ENCODE results near the gene ATG5.

The ATG5 gene

DNA sequence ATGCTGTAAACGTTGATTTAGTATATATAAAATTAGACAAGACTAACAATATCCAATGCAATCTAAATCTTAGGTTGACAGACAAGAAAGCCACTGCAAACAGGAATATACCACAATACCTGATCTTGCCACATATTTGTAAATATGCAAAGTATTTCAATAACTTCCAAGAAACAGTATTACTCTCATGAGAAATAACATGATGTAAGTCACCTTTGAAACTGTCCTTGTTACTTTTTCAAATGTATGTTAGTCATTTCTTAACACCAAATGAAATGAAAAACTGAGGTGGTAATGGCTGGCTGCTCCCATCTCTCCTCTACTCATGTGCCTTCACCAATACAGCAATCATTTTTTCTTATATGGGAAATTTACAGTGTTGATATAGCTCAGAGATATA is 118.7 kb downstream of the ATG5 start:
- DNase-seq: no peak
- TF ChIP-seq GATA1 (IDR thresholded peaks at IDR 0.05; ENCODE audit: low read depth, low read length) (no peak), POLR2A (IDR thresholded peaks at IDR 0.05; ENCODE audit: low read length) (no peak)

DNA sequence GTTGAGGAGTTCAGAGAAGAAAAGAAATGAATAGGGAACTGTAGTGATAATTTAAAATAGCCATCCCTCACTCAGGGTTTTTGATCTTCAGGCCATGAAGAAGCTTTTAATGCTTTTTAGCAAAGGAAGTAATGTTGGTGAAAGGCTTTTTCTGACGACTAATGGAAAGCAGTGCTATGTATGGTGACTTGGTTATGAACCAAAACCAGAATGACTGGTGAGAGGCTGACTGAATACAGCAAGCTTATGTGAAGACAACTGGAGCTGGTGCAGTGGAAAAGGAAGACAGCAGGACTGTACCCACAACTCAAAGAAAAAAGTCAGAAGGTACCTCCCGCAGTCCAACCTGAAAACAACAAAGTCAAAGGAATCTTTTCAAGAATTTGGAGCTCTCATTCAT is 120.6 kb downstream of the ATG5 start:
- no peak for TF ChIP-seq POLR2A (IDR thresholded peaks at IDR 0.05; ENCODE audit: low read length)
- TF ChIP-seq GATA1 (IDR thresholded peaks at IDR 0.05; ENCODE audit: low read depth, low read length): no peak
- no peak for DNase-seq

DNA sequence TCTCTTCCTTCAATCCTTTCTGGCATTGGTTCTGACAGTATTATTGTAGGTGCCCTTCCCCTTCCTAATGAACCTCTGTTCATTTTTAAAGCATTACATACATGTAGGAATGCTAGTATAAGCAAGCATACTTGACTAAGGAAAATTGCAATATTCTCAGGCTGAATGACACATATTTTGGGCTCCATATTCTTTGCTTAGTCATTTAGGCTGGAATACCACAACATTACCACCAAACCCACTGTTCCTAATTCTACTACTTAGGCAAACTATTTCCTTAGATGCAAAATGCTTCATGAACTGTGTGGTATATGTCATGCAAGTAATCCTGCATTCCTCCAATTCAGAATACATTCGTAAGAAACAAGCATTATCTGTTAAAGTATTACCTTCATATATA is 125.6 kb downstream of the ATG5 start:
- no peak for DNase-seq
- TF ChIP-seq POLR2A (IDR thresholded peaks at IDR 0.05; ENCODE audit: low read length) (no peak), GATA1 (IDR thresholded peaks at IDR 0.05; ENCODE audit: low read depth, low read length) (no peak)

DNA sequence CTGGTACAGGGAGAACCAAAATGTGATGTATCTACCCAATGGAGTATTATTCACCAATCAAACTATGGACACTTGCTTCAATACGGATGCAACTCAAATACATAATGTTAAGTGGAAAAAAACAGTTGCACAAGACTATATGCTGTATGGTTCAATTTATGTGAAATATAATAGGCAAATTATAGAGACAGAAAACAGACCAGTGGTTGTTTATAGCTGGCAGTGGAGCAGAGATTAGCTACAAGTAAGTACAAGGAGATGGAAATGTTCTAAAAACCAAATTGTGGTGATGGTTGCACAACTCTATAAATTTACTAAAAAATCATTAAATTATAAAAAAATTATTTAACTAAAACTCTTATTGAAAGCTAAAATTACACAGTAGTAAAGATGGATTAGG is 126.2 kb downstream of the ATG5 start:
- no peak for TF ChIP-seq POLR2A (IDR thresholded peaks at IDR 0.05; ENCODE audit: low read length)
- no peak for TF ChIP-seq GATA1 (IDR thresholded peaks at IDR 0.05; ENCODE audit: low read depth, low read length)
- DNase-seq: no peak

DNA sequence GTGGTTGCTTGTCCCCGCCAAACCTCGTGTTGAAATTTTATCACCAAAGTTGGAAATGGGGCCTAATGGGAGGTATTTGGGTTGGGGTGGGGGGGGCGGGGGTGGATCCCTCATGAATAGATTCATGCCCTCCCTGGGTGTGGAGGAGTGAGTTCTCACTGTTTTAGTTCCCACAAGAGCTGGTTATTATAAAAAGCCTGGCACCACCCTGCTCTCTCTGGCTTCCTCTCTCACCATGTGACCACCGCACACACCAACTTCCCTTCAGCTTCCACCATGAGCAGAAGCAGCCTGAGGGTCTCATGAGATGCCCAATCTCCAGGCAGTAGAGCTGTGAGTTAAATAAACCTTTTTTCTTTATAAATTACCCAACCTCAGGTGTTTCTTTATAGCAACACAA is 128.1 kb downstream of the ATG5 start:
- no peak for DNase-seq
- TF ChIP-seq GATA1 (IDR thresholded peaks at IDR 0.05; ENCODE audit: low read depth, low read length) (no peak), POLR2A (IDR thresholded peaks at IDR 0.05; ENCODE audit: low read length) (no peak)

DNA sequence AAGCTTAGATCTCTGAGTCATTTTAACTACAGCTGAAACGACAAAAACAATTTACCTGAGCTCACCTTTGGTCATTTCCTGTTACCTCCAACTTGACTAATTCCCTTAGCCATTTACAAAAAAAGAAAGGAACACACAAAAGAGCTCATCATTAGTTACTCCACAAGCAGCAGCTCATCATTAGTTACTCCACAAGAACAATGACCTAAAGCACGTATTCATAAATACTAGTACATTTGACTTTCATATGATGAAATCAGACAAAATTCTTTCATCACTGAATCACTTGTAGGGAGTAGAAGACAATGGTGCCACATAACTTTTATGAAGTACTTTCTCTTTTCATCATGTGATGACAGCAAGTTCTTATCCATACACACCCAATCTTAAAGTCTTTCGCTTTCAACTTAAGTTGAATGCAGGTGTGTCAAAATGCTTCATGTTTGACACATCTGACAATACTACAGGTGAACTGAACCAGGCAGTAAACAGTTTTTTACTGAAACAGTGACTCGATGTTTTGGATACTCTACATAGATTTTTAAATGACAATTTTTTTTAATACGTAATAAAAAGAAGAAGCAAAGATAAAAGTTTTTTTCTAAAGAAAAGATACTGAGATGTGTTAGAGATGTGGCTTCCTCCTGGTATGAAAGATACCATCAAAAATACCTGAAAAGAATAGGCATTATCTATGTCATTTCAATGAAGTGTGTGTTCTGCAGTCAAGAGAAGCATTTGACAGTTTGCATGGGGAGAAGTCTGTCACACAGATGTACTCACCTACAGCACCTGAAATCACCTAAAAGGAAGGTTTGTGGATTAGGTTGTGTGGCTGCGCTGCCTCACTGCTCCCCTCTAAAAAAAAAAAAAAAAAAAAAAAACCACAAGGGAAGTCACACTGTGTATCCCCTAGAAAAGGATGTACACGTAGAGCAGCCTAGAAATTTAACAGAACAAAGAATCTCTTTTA is 130.3 kb downstream of the ATG5 start:
- peak in 1 of 2 experiments; percentile 29 for DNase-seq
- TF ChIP-seq POLR2A (IDR thresholded peaks at IDR 0.05; ENCODE audit: low read length): no peak
- no peak for TF ChIP-seq GATA1 (IDR thresholded peaks at IDR 0.05; ENCODE audit: low read depth, low read length)

DNA sequence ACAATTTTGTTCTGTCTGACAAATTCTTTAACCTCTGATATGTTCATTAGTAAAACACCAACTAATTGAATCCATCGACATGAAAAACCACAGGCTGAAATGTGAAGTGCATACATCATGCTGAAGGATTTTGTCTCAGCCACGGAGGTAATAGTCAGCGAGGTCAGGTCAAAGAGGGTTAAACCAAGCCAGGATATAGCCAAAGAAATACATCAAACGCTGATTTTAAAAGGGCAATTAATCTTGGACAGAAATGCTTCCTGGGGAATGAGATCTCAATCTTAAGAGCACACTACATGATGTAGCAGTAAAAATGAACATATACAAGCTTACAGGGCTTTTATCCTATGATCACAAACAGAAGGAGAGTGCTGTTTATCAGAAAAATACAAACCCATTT is 132.7 kb downstream of the ATG5 start:
- DNase-seq: peak in 1 of 2 experiments; percentile 14
- TF ChIP-seq POLR2A (IDR thresholded peaks at IDR 0.05; ENCODE audit: low read length): no peak
- no peak for TF ChIP-seq GATA1 (IDR thresholded peaks at IDR 0.05; ENCODE audit: low read depth, low read length)

DNA sequence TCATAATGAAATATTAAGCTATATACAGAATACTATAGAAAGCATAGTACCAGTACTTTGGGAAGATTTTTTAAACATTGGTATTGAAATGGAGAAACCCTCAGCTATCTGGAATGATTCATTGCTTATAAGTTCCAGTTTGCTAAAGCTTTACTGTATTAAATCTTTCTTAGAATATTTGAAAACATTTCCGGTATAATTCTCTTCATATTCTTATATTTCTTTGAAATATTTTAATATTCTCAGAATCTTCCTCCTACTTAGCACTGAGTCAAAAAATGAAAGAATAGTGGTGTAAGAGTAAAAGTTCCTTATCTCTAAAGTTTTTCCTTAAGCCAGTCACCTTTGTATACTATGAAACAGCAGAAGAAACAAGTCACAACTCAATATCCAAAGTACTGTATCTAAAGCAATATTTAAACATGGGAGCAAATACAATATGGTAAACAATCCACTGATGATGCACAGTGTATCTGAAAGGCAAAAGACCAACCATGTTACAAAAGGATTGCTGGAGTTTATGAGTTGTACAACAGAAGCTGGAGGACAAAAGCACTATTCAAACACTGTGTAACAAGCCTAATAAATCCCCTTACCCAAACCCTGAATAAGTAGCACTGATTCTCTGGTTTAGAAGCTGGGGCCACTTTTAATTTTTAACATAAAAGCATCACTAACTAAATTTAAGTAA is 137.3 kb downstream of the ATG5 start:
- DNase-seq: no peak
- TF ChIP-seq POLR2A (IDR thresholded peaks at IDR 0.05; ENCODE audit: low read length): no peak
- TF ChIP-seq GATA1 (IDR thresholded peaks at IDR 0.05; ENCODE audit: low read depth, low read length): no peak

DNA sequence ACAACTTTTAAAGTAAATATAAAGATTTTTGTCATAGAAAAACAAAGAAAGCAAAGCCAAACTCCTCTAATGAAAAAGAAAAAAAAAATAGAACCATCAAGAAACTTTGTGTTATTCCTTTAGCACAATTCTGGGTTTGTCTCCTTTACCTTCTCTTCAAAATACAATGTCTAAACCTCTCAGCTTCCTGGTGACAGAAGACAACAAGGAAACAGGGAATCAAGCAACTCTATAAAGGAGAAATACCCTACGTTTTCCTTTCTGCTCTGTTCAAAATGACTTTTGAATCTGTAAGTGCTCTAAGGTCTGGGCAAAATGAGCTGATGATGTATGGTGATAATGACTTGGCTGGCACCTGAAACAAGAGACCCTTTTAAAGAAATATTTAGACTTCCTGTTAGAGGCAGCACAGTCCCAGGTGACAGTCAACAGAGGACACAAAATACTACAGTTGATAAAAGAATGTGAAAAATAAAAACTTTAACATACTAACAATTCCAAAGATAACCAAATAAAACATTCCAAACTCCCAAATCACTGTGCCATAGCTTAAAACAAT is 138.1 kb downstream of the ATG5 start:
- TF ChIP-seq POLR2A (IDR thresholded peaks at IDR 0.05; ENCODE audit: low read length) (no peak), GATA1 (IDR thresholded peaks at IDR 0.05; ENCODE audit: low read depth, low read length) (no peak)
- no peak for DNase-seq

DNA sequence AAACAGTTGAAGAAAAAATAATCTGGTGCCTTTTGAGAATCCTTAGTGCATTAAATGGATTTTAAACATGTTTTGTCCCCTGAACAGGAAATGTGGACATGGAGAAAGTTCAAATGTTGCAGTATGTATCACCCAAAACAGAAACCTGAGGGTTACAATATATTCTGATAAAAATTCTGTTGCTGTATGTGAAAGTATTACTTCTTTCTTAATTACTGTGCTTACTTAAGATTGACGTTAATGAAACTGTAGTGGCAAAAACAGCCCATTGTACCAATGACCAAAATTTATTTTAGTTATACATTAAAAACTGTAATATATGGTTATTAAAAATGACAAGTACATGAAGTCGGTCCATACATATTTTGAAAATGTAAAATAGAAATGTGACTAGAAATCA is 138.8 kb downstream of the ATG5 start:
- TF ChIP-seq GATA1 (IDR thresholded peaks at IDR 0.05; ENCODE audit: low read depth, low read length) (no peak), POLR2A (IDR thresholded peaks at IDR 0.05; ENCODE audit: low read length) (no peak)

DNA sequence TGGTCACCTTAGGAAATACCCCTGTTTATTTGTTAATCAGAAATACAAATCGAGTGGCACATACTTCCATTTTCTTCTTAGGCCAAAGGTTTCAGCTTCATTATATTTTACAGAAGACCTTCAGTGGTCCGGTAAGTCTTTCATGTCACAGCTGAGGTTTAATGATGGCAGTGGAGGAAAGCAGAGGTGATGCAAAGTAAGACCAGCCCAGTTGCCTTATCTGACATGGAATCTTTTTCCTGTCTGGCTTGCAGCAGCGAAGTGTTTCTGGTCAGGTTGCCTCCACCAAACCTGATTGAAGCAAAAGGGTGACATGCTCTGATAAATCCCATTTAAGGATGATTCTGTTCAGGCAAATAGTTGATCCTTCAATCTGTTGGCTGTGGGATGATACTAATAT is 139.4 kb downstream of the ATG5 start:
- DNase-seq: no peak
- TF ChIP-seq POLR2A (IDR thresholded peaks at IDR 0.05; ENCODE audit: low read length) (no peak), GATA1 (IDR thresholded peaks at IDR 0.05; ENCODE audit: low read depth, low read length) (no peak)

More for the DNA sequence above, 138.8 kb downstream of the ATG5 start:
- no peak for DNase-seq

DNA sequence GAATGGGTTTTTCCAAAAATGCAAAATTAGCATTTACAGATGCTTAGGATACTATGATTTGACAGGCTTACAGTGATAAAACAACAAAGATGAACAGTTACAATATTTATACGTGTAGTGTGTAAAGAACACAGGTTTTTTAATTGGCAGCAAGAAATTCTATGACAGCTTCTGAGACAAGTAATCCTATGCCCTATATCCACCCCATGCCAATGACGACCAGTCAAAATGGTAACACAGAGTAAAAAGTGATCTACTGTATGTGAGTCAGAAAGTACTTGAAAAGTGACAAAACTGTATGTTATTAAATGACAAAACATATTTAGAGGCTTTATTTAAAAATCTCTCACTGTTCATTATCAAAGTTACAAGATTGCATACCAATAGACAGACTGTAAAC is 139.9 kb downstream of the ATG5 start:
- DNase-seq: no peak
- TF ChIP-seq GATA1 (IDR thresholded peaks at IDR 0.05; ENCODE audit: low read depth, low read length) (no peak), POLR2A (IDR thresholded peaks at IDR 0.05; ENCODE audit: low read length) (no peak)

DNA sequence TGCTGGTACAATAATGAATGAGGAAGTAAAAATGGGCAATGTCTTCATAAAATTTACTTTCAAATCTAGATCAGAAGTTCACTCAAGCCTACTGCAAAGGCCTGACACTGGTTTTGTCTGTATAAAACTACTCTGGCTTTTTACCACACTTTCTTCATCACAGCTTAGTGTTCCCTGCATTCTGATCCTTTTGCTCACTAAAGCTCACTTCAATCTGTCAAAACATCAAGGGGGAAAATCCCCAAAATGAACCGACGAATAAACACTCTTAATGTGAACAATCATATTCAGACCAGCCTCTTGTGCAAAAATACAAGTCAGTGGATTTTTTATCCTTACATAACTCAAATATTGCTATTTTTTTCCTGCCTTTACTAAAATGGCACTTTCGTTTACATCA is 140.9 kb downstream of the ATG5 start:
- TF ChIP-seq GATA1 (IDR thresholded peaks at IDR 0.05; ENCODE audit: low read depth, low read length): no peak
- no peak for TF ChIP-seq POLR2A (IDR thresholded peaks at IDR 0.05; ENCODE audit: low read length)
- DNase-seq: no peak

DNA sequence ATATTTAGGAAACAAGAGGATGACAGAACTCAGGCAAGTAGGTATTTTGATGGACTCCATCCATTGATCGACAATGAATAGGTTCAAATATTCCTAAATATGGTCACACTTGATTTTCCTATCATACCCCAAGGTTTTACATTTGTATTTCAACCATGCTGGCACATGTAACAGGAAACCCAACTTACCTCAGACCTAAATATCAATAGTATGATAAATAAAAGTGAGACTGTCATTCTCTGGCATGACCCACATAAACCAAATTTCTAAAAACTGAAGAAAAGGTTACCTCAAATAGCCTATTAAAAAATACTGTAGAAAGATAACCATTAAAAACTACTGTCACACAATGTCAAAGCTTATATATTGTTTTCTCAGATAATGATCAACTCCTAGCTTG is 142.1 kb downstream of the ATG5 start:
- no peak for DNase-seq
- TF ChIP-seq POLR2A (IDR thresholded peaks at IDR 0.05; ENCODE audit: low read length): no peak
